ENCODE results near the gene MYNN.

DNA sequence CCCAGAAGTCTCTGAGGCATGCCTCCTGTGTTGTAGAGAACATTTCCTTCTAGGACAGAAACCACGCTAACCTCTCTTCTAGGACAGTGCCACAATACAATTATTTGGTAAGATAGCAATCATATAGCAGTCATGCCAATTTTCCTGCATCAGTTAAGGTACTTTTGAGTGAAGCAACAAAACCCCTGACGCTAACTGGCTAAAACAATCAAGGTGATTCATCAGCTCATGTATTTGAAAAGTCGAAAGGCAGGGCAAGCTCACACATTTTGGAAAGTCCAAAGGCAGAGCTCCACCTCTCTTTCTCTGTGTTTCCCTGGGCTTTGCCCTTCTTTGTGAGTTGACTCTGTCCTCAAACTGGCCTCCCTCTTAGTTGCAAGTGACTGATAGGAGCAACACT lies 18.5 kb upstream of the MYNN start:
- TF ChIP-seq GABPA (tag; conservative IDR thresholded peaks at IDR 0.05; ENCODE audit: low read depth): no peak
- no peak for TF ChIP-seq SMAD2 (IDR thresholded peaks at IDR 0.05; ENCODE audit: low read depth, low read length)
- TF ChIP-seq POLR2AphosphoS5 (IDR thresholded peaks at IDR 0.05; ENCODE audit: control insufficient read depth, insufficient read depth, low read depth, low read length): no peak
- no peak for TF ChIP-seq NR0B1 (IDR thresholded peaks at IDR 0.05; ENCODE audit: partially characterized antibody)
- no peak for TF ChIP-seq ZNF124 (CRISPR knock-in tag; IDR thresholded peaks at IDR 0.05)
- no peak for TF ChIP-seq EGR1 (conservative IDR thresholded peaks at IDR 0.05)
- TF ChIP-seq, protein P1, sequence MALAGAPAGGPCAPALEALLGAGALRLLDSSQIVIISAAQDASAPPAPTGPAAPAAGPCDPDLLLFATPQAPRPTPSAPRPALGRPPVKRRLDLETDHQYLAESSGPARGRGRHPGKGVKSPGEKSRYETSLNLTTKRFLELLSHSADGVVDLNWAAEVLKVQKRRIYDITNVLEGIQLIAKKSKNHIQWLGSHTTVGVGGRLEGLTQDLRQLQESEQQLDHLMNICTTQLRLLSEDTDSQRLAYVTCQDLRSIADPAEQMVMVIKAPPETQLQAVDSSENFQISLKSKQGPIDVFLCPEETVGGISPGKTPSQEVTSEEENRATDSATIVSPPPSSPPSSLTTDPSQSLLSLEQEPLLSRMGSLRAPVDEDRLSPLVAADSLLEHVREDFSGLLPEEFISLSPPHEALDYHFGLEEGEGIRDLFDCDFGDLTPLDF (CRISPR knock-in tag; IDR thresholded peaks at IDR 0.05): no peak
- no peak for TF ChIP-seq ZZZ3 (IDR thresholded peaks at IDR 0.05)
- no peak for TF ChIP-seq KDM5B (IDR thresholded peaks at IDR 0.05; ENCODE audit: insufficient replicate concordance, low read depth, low read length)
- TF ChIP-seq ATF7 (IDR thresholded peaks at IDR 0.05): no peak

Measured in K562 (cell line).